HCT116 (cell line): Measurements from ENCODE around the gene HPS3. TPM values are rescaled to one million over a fixed set of nuclear protein-coding genes. Genes with fewer than 3 reads are reported as not detected.

Source experiments
- ATAC-seq: fragments of 200-7000 bp; cut with Tn5 transposase; 2 replicates; pipeline ENCODE4 v1.9.1; 2020; ENCODE audit warnings: mild to moderate bottlenecking, moderate library complexity
- BruUV-seq: library from RNA; stranded (reverse); fragments of 400-500 nt; replicated peaks from 2 replicates; lab custom pipeline; 2021; lab: Mats Ljungman, UMichigan
- CTCF ChIA-PET: fragments of 300-600 bp; sonication (Branson Sonifier 250); formaldehyde crosslinking; loops from one replicate; lab custom pipeline; 2021; ENCODE audit warnings: antibody characterized with exemption; lab: Charles Lee
- POLR2A ChIA-PET: fragments of 300-600, 350-600 bp; sonication (Branson Sonifier 250); formaldehyde crosslinking; loops from one replicate; lab custom pipeline; 2021; ENCODE audit warnings: antibody characterized with exemption; lab: Charles Lee
- RAD21 ChIA-PET, 2 experiments: fragments of 300-600 bp; sonication (Branson Sonifier 250); formaldehyde crosslinking; loops; one replicate each; lab custom pipeline; 2023; ENCODE audit warnings: low total read pairs in 2 of 2; ENCODE audit not compliant: uncharacterized antibody in 2 of 2, unreplicated experiment in 2 of 2, low non-redundant PET in 1 of 2; lab: Charles Lee
- DNase-seq: peaks from one replicate; pipeline ENCODE4 v3.0.0-alpha.2; 2010; ENCODE audit warnings: low read depth, low spot score
- H2AFZ ChIP-seq: fragments of 200-600 bp; shearing (Covaris generic), sonication (generic); 2 replicates; pipeline ENCODE4 v1.6.1; 2017; ENCODE audit warnings: low read depth, mixed run types, mixed read lengths, antibody characterized with exemption, low read length; ENCODE audit not compliant: poor library complexity, severe bottlenecking
- H3K27ac ChIP-seq: 2 replicates; pipeline ENCODE4 v1.5.1; 2012; ENCODE audit warnings: low read depth, low read length
- H3K27me3 ChIP-seq: fragments of 200-600 bp; sonication (generic); 2 replicates; pipeline ENCODE4 v1.6.1; 2016; ENCODE audit warnings: mixed run types, low read length, mixed read lengths; ENCODE audit not compliant: insufficient read depth
- H3K36me3 ChIP-seq, 2 experiments: fragments of 200-500 bp in 1 of 2; fragments of 200-600 bp in 1 of 2; sonication (Bioruptor generic) in 1 of 2; sonication (generic) in 1 of 2; 2 replicates each; pipeline versions ENCODE4 v1.5.1 to v1.6.1; 2014 to 2016; ENCODE audit warnings: low read length in 2 of 2, inconsistent platforms in 1 of 2, mixed read lengths in 1 of 2, mixed run types in 1 of 2; ENCODE audit not compliant: insufficient read depth in 2 of 2, control insufficient read depth in 1 of 2
- H3K4me1 ChIP-seq, 2 experiments: fragments of 200-600 bp in 1 of 2; sonication (generic) in 1 of 2; 2 replicates each; pipeline versions ENCODE4 v1.5.1 to v1.6.1; 2012 to 2017; ENCODE audit warnings: low read length in 2 of 2, inconsistent platforms in 1 of 2, mild to moderate bottlenecking in 1 of 2, mixed read lengths in 1 of 2, mixed run types in 1 of 2, moderate library complexity in 1 of 2; ENCODE audit not compliant: insufficient read depth in 2 of 2, control insufficient read depth in 1 of 2
- H3K4me2 ChIP-seq: fragments of 200-600 bp; sonication (generic); 2 replicates; pipeline ENCODE4 v1.6.1; 2017; ENCODE audit warnings: mixed run types, low read length, mixed read lengths
- H3K4me3 ChIP-seq, 2 experiments: fragments of 200-600 bp in 1 of 2; sonication (generic) in 1 of 2; replicated peaks in 1 of 2; 2 replicates each; pipeline ENCODE4 v1.5.1; 2011 to 2016; ENCODE audit warnings: low read length in 2 of 2, control low read depth in 1 of 2, low read depth in 1 of 2, mild to moderate bottlenecking in 1 of 2, mixed read lengths in 1 of 2, mixed run types in 1 of 2
- H3K79me2 ChIP-seq: fragments of 200-600 bp; sonication (generic); 2 replicates; pipeline ENCODE4 v1.6.1; 2017; ENCODE audit warnings: mild to moderate bottlenecking, mixed run types, low read length, moderate library complexity, mixed read lengths; ENCODE audit not compliant: insufficient read depth
- H3K9ac ChIP-seq: fragments of 200-600 bp; sonication (generic); 2 replicates; pipeline ENCODE4 v1.6.1; 2016; ENCODE audit warnings: low read length, mixed read lengths
- H3K9me2 ChIP-seq: fragments of 200-600 bp; sonication (generic), shearing (Covaris generic); 2 replicates; pipeline ENCODE4 v1.6.1; 2017; ENCODE audit warnings: mixed run types, mild to moderate bottlenecking, moderate library complexity; ENCODE audit not compliant: insufficient read depth
- H3K9me3 ChIP-seq, 2 experiments: fragments of 200-500 bp in 1 of 2; fragments of 200-600 bp in 1 of 2; sonication (Bioruptor generic) in 1 of 2; sonication (generic) in 1 of 2; 2 replicates each; pipeline ENCODE4 v1.6.1; 2014 to 2017; ENCODE audit warnings: low read length in 2 of 2, mixed read lengths in 2 of 2, inconsistent platforms in 1 of 2, low read depth in 1 of 2, mild to moderate bottlenecking in 1 of 2, mixed run types in 1 of 2, moderate library complexity in 1 of 2; ENCODE audit not compliant: control insufficient read depth in 1 of 2, insufficient read depth in 1 of 2
- H4K20me1 ChIP-seq: fragments of 200-600 bp; sonication (generic), shearing (Covaris generic); 2 replicates; pipeline ENCODE4 v1.6.1; 2017; ENCODE audit warnings: mixed run types, mild to moderate bottlenecking, moderate library complexity; ENCODE audit not compliant: insufficient read depth
- ATF3 ChIP-seq: IDR thresholded peaks from 2 replicates; pipeline ENCODE4 v1.6.1; 2012
- CBX3 ChIP-seq: IDR thresholded peaks from 2 replicates; pipeline ENCODE4 v1.6.1; 2012; ENCODE audit warnings: low read depth
- CEBPB ChIP-seq: IDR thresholded peaks from 2 replicates; pipeline ENCODE4 v1.6.1; 2012; ENCODE audit warnings: low read depth
- CTCF ChIP-seq, 3 experiments: fragments of 200-600 bp in 1 of 3; sonication (generic) in 1 of 3; IDR thresholded peaks in 2 of 3; conservative IDR thresholded peaks in 1 of 3; 2 replicates each; pipeline ENCODE4 v1.5.1; 2012 to 2017; ENCODE audit warnings: low read depth in 2 of 3, low read length in 2 of 3, antibody characterized with exemption in 1 of 3, borderline replicate concordance in 1 of 3, control low read depth in 1 of 3, mild to moderate bottlenecking in 1 of 3, mixed read lengths in 1 of 3, mixed run types in 1 of 3, moderate library complexity in 1 of 3; ENCODE audit not compliant: insufficient read depth in 1 of 3
- EGR1 ChIP-seq: IDR thresholded peaks from 2 replicates; pipeline ENCODE4 v1.6.1; 2012; ENCODE audit warnings: low read depth
- ELF1 ChIP-seq: IDR thresholded peaks from 2 replicates; pipeline ENCODE4 v1.6.1; 2012; ENCODE audit warnings: low read depth, borderline replicate concordance
- EZH2 ChIP-seq: fragments of 200-600 bp; sonication (generic); IDR thresholded peaks from 2 replicates; pipeline ENCODE4 v1.6.1; 2017; ENCODE audit warnings: antibody characterized with exemption, mixed run types
- EZH2phosphoT487 ChIP-seq: fragments of 200-600 bp; IDR thresholded peaks from 2 replicates; pipeline ENCODE4 v1.6.1; 2018; ENCODE audit warnings: antibody characterized with exemption, borderline replicate concordance
- FOSL1 ChIP-seq: IDR thresholded peaks from 2 replicates; pipeline ENCODE4 v1.6.1; 2012; ENCODE audit warnings: low read depth
- JUND ChIP-seq: IDR thresholded peaks from 2 replicates; pipeline ENCODE4 v1.6.1; 2012
- MAX ChIP-seq: IDR thresholded peaks from 2 replicates; pipeline ENCODE4 v1.6.1; 2012
- RAD21 ChIP-seq: IDR thresholded peaks from 2 replicates; pipeline ENCODE4 v1.6.1; 2012; ENCODE audit warnings: low read depth, mild to moderate bottlenecking
- REST ChIP-seq: IDR thresholded peaks from 2 replicates; pipeline ENCODE4 v1.6.1; 2012; ENCODE audit warnings: low read depth
- SIN3A ChIP-seq: IDR thresholded peaks from 2 replicates; pipeline ENCODE4 v1.6.1; 2012; ENCODE audit warnings: low read depth
- SP1 ChIP-seq: IDR thresholded peaks from 2 replicates; pipeline ENCODE4 v1.6.1; 2012; ENCODE audit warnings: low read depth
- SRF ChIP-seq: IDR thresholded peaks from 2 replicates; pipeline ENCODE4 v1.6.1; 2012; ENCODE audit warnings: low read depth
- YY1 ChIP-seq: IDR thresholded peaks from 2 replicates; pipeline ENCODE4 v1.6.1; 2011; ENCODE audit warnings: low read length, low read depth, moderate library complexity, mild to moderate bottlenecking; ENCODE audit not compliant: insufficient replicate concordance; ENCODE audit errors: extremely low read depth
- ZBTB33 ChIP-seq: IDR thresholded peaks from 2 replicates; pipeline ENCODE4 v1.6.1; 2011; ENCODE audit warnings: mild to moderate bottlenecking, low read length, moderate library complexity; ENCODE audit not compliant: insufficient replicate concordance; ENCODE audit errors: extremely low read depth
- intact Hi-C: fragments of 100-400 bp; cut with micrococcal nuclease; formaldehyde crosslinking; loops from 2 replicates; pipeline ENCODE4 v1.10.0; 2022
- total RNA-seq: library from RNA; stranded (reverse); gene quantifications from one replicate; pipeline ENCODE4 v1.2.1, GENCODE V29; 2021; ENCODE audit not compliant: unreplicated experiment

Gene HPS3
- total RNA-seq, 1 experiment from 2014 or later, result 17.1 TPM

- peaks cover 7% of the 10 kb centered on the region; the same call in 1 of the 2 replicates for H3K79me2 ChIP-seq
- POLR2A ChIA-PET, result no interaction called here
These were observed 5.1 kb downstream of the HPS3 start for GRCh38 chr3:149134575-149134974.

More at GRCh38 chr3:149134575-149134974, 5.1 kb downstream of the HPS3 start:
- no peaks in the 10 kb centered on the region for H4K20me1 ChIP-seq
- ChIA-PET RAD21 (no interaction called here), CTCF (no interaction called here)
- H3K4me3 ChIP-seq, result no peak overlapping the region
- H3K36me3 ChIP-seq, result no peaks in the 10 kb centered on the region
- intact Hi-C loops, result no loop called here
- no peak overlapping the region for H3K4me2 ChIP-seq
- H3K9ac ChIP-seq, result no peak overlapping the region
- no peaks in the 10 kb centered on the region for H3K27me3 ChIP-seq
- no peak overlapping the region for H3K27ac ChIP-seq
- DNase-seq (no peak), ATAC-seq (no peak)
- TF ChIP-seq ATF3, result no peak
- no peak for TF ChIP-seq FOSL1
- no peak for TF ChIP-seq EZH2phosphoT487
- TF ChIP-seq YY1, result no peak
- no peak for TF ChIP-seq EGR1
- TF ChIP-seq MAX, result no peak
- no peak for TF ChIP-seq SRF
- TF ChIP-seq JUND, result no peak
- TF ChIP-seq ELF1, result no peak
- no peak for TF ChIP-seq SP1
- TF ChIP-seq CTCF (IDR thresholded peaks at IDR 0.05 in 2 of 3, conservative IDR thresholded peaks at IDR 0.05 in 1 of 3; ENCODE audit: borderline replicate concordance in 1 of 3, insufficient read depth in 1 of 3, low read depth in 2 of 3, low read length in 2 of 3), result no peak
- TF ChIP-seq CEBPB, result no peak
- no peak for TF ChIP-seq REST
- TF ChIP-seq EZH2, result no peak
- no peak for TF ChIP-seq CBX3
- no peak for TF ChIP-seq RAD21
- TF ChIP-seq ZBTB33, result no peak
- TF ChIP-seq SIN3A, result no peak
- BruUV-seq, result no TSS peak
- H2AFZ ChIP-seq, result no peak overlapping the region
- peaks cover 6 to 8% of the 10 kb centered on the region in 2 experiments; a peak in 2 of 4 replicates for H3K4me1 ChIP-seq
- H3K9me3 ChIP-seq, result no peaks in the 10 kb centered on the region
- H3K9me2 ChIP-seq, result no peaks in the 10 kb centered on the region
